GM23248 (cell line): ENCODE measurements around the gene BLCAP.

ENCODE experiments used
- EZH2 ChIP-seq: fragments of 200-600 bp; sonication (generic); IDR thresholded peaks from 2 replicates; pipeline ENCODE4 v1.6.1; 2018; ENCODE audit warnings: antibody characterized with exemption, mild to moderate bottlenecking; ENCODE audit not compliant: insufficient read depth, poor library complexity, severe bottlenecking
- EZH2phosphoT487 ChIP-seq: fragments of 200-600 bp; sonication (generic); IDR thresholded peaks from 2 replicates; pipeline ENCODE4 v1.6.1; 2018; ENCODE audit warnings: antibody characterized with exemption, moderate library complexity, mild to moderate bottlenecking, low read depth; ENCODE audit not compliant: insufficient read depth

DNA sequence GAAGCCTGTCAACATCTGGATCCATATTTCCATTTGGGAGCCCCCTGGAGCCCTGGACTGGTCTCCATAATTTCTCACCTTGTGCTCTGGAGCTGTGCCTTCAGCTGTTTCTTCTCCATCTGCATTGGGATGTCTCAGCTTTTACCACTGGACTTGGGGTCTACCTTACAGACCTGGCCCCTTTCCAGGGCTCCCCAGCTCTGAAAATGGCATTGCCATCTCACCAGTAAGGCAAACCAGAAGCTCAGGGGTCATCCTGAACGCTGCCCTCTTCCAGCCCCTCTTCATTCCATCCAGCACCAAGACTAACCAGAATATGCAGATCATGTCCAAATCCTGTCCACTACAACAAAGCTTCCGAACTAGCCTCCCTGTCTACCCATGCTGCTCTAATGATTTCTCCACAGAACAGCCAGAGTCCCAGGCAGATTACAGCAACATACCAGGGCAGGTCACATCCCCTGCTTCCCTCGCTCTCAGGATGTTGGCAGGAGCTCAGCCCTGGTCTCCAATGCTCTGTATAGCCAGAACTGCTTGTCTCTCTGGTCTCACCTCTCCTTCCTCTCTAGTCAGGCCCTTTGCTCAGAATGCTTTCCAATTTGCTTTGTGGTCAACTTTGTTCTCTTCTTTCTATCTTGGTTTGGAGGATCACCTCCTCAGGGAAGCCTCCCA lies 24.3 kb downstream of the BLCAP start:
- TF ChIP-seq EZH2 (no peak), EZH2phosphoT487 (no peak)
